Testis (tissue), 3 donors: ENCODE data around the gene IDH3B. TPM values are rescaled to one million over a fixed set of nuclear protein-coding genes. Genes with fewer than 3 reads are reported as not detected.

Experiments
- DNase-seq: peaks from one replicate; pipeline ENCODE4 v3.0.0-alpha.2; 2019
- H3K27ac ChIP-seq, 2 donors: fragments of 200-600 bp; sonication (generic); one replicate each; pipeline ENCODE4 v1.5.1; 2019
- H3K27me3 ChIP-seq: fragments of 200-600 bp; sonication (generic); one replicate; pipeline ENCODE4 v1.5.1; 2019
- H3K36me3 ChIP-seq: fragments of 200-600 bp; sonication (generic); one replicate; pipeline ENCODE4 v1.5.1; 2017; ENCODE audit warnings: low read depth; ENCODE audit errors: missing control alignments
- H3K4me1 ChIP-seq: fragments of 200-600 bp; sonication (generic); one replicate; pipeline ENCODE4 v1.5.1; 2019
- H3K4me3 ChIP-seq, 2 donors: fragments of 200-600 bp; sonication (generic); one replicate each; pipeline ENCODE4 v1.5.1; 2017 to 2019
- H3K9me3 ChIP-seq: fragments of 200-600 bp; sonication (generic); one replicate; pipeline ENCODE4 v1.5.1; 2017
- POLR2A ChIP-seq: fragments of 450-650 bp; IDR thresholded peaks from one replicate; pipeline ENCODE4 v1.6.1; 2017; ENCODE audit warnings: antibody characterized with exemption, mild to moderate bottlenecking, moderate library complexity
- WGBS, 2 donors: methylation state at CpG; one replicate each; pipeline ENCODE4 v1.1.5; 2018; 5-methylcytosine and 5-hydroxymethylcytosine counted together
- intact Hi-C: fragments of 100-400 bp; cut with DNase I; formaldehyde crosslinking; loops from one replicate; pipeline ENCODE4 v1.15.1; 2023; ENCODE audit warnings: low total_unique reads
- polyA plus RNA-seq: library from polyadenylated mRNA; stranded (reverse); fragments of 350-450 nt; fragmentation: Illumina TruSeq; extraction: RNeasy Lipid Tissue Mini Kit (QIAGEN cat#74804); gene quantifications from one replicate; pipeline ENCODE4 v1.2.3, GENCODE V29; 2014; ENCODE audit warnings: low read depth, low replicate concordance; ENCODE audit not compliant: insufficient read depth
- total RNA-seq, 2 donors: library from RNA; depleted of rRNA; stranded (reverse); fragments of >200 nt; gene quantifications; one replicate each; pipeline ENCODE4 v1.2.3, GENCODE V29; 2016
- TF ChIP-seq, protein P1 (sequence below), 3 experiments: fragments of 450-650 bp in 2 of 3; fragments of 200-600 bp in 1 of 3; sonication (generic) in 1 of 3; IDR thresholded peaks; one replicate each; pipeline ENCODE4 v1.5.1; 2016 to 2019; ENCODE audit warnings: antibody characterized with exemption in 3 of 3, mild to moderate bottlenecking in 2 of 3, moderate library complexity in 1 of 3

Gene IDH3B
- total and polyA plus RNA-seq, 3 donors from 2014 or later, result 90.6 to 123 (median 105) TPM

- no peaks in the 10 kb centered on the region for H3K4me1 ChIP-seq
These were observed 39.9 kb upstream of the IDH3B start for GRCh38 chr20:2703716-2704475.

GRCh38 chr20:2701671-2702081, 37.7 kb upstream of the IDH3B start:
- 72 to 82% methylated on average over 2 to 5 of the region's 5 CpGs for WGBS, 2 donors
- Histone ChIP-seq H3K4me3 (no peak overlapping the region), H3K27ac (no peak overlapping the region), H3K27me3 (no peaks in the 10 kb centered on the region), H3K36me3 (no peaks in the 10 kb centered on the region), H3K9me3 (no peaks in the 10 kb centered on the region), H3K4me1 (no peaks in the 10 kb centered on the region)
- intact Hi-C loops, result no loop called here
- DNase-seq, result no peak
- no peak for TF ChIP-seq POLR2A
- TF ChIP-seq, protein P1, sequence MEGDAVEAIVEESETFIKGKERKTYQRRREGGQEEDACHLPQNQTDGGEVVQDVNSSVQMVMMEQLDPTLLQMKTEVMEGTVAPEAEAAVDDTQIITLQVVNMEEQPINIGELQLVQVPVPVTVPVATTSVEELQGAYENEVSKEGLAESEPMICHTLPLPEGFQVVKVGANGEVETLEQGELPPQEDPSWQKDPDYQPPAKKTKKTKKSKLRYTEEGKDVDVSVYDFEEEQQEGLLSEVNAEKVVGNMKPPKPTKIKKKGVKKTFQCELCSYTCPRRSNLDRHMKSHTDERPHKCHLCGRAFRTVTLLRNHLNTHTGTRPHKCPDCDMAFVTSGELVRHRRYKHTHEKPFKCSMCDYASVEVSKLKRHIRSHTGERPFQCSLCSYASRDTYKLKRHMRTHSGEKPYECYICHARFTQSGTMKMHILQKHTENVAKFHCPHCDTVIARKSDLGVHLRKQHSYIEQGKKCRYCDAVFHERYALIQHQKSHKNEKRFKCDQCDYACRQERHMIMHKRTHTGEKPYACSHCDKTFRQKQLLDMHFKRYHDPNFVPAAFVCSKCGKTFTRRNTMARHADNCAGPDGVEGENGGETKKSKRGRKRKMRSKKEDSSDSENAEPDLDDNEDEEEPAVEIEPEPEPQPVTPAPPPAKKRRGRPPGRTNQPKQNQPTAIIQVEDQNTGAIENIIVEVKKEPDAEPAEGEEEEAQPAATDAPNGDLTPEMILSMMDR (IDR thresholded peaks at IDR 0.05), result no peak

More at GRCh38 chr20:2703716-2704475, 39.9 kb upstream of the IDH3B start:
- Histone ChIP-seq H3K27me3 (no peaks in the 10 kb centered on the region), H3K36me3 (no peaks in the 10 kb centered on the region), H3K27ac (no peak overlapping the region), H3K4me3 (no peak overlapping the region), H3K9me3 (no peaks in the 10 kb centered on the region)
- DNase-seq, result no peak
- intact Hi-C loops, result no loop called here
- 85 to 88% methylated on average over 8 of the region's 8 CpGs for WGBS, 2 donors
- TF ChIP-seq, protein P1 (IDR thresholded peaks at IDR 0.05), result no peak
- TF ChIP-seq POLR2A, result no peak

DNA sequence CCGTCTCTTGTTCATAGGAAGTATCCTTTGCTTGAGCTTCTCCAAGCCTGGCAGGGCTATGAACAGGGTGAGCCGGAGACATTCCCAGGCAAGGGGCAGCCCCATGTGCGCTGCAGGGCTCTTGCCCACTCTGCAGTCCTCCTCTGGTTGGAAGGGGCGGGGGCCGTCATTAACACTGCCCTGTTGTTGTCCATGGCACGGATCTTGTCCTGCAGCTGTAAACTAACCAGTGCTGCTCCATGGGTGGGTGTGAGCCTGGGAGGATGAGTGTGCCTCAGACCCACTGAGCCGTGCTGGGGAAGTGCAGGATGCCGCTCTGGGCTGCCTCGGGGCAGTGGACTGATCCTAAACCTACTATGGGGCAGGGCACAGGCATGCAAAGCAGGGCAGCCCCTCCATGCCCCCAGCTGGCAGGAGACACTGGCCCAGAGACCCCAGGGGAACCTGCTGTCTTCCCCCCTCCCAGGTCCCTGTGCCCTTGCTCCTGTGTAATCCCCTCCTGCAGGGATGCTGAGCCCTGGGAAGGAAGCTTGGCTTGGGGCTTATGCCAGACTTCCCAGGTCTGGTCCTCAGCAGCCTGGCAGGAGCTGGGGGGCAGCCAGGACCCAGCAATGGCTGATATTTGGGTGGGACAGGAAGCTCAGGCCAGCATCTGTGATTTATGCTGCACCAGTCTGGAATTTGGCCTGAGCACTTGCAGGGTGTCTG, 37.1 kb upstream of the IDH3B start:
- Histone ChIP-seq H3K27me3 (no peaks in the 10 kb centered on the region), H3K9me3 (no peaks in the 10 kb centered on the region), H3K4me1 (no peaks in the 10 kb centered on the region), H3K4me3 (no peak overlapping the region), H3K27ac (no peak overlapping the region), H3K36me3 (no peaks in the 10 kb centered on the region)
- WGBS, 2 donors, result 73 to 79% methylated on average over 6 to 9 of the region's 9 CpGs
- TF ChIP-seq, protein P1 (IDR thresholded peaks at IDR 0.05), result no peak
- DNase-seq, result no peak
- intact Hi-C loops, result no loop called here

DNA sequence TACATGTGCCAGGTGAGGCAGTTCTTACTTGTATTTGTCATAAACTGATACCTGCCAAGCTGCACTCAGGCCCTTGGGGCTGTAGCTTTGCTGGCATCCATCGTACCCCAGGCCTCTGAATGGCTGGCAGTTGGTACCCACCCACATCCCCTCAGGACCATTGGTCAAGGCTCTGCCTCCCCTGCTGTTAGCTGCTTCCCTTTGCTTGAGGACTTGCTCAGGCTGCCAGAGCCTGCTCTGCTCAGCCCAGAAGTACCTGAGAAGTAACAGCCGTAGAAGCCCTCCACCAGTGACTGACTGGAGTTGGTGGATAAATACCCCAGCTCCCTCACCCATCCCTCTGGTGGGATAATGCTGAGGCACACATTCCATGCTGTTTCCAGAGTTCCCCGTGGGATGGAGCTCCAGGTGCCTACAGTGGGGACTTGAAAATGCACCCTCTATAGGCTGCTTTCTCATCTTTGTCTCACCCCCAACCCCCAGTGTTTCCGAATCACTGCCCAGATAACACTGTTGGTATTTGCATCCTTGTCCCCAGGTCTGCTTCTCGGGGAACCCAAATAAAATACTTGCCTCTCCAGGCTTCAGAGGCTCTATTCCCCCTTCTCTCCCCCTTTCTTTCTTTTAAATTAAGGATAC, 35.9 kb upstream of the IDH3B start:
- no peaks in the 10 kb centered on the region for H3K27me3 ChIP-seq
- H3K27ac ChIP-seq, result no peak overlapping the region
- DNase-seq, result no peak
- H3K9me3 ChIP-seq, result no peaks in the 10 kb centered on the region
- no peaks in the 10 kb centered on the region for H3K36me3 ChIP-seq
- no peak for TF ChIP-seq POLR2A
- TF ChIP-seq, protein P1 (IDR thresholded peaks at IDR 0.05), result no peak
- whole genome bisulfite sequencing, 2 donors, result 80 to 86% methylated on average over 4 to 5 of the region's 5 CpGs
- no peaks in the 10 kb centered on the region for H3K4me1 ChIP-seq
- H3K4me3 ChIP-seq, result no peak overlapping the region
- intact Hi-C loops, result no loop called here
